ENCODE measurements around the gene ARID5B. TPM values are rescaled to one million over a fixed set of nuclear protein-coding genes. Genes with fewer than 3 reads are reported as not detected.

ARID5B gene
- total RNA-seq, 1 experiment from 2014 or later = 2.3 TPM

DNA sequence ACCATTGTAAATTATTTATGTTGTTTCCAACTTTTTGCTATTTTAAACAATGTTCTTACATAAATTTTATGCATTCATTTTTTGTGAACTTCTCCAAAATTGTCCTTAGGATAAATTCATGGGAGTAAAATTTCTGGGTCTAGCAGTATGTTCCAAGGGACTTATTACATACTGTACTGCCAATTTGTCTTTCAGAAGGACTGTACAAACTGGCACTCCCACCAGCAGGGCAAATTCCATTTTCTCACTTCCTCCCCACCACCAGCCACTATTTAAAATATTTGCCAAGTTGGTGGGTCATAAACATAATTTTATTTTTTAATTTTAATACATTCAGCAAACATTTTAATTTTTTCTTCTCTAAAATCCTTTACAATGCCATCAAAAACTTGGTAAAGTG lies 13.7 kb upstream of the ARID5B start:
- Mint-ChIP-seq H3K27ac (no peak overlapping the region), H3K36me3 (no peaks in the 10 kb centered on the region), H3K27me3 (ENCODE audit: low read depth) (peaks cover 3% of the 10 kb centered on the region; the same call in 1 of the 2 replicates), H3K9me3 (no peaks in the 10 kb centered on the region; the same call in 1 of the 2 replicates), H3K4me3 (no peak overlapping the region), H3K4me1 (no peaks in the 10 kb centered on the region)
- TF ChIP-seq TP53 (CRISPR knock-in tag; IDR thresholded peaks at IDR 0.05) = no peak
- TF ChIP-seq NFYB (CRISPR knock-in tag; conservative IDR thresholded peaks at IDR 0.05; ENCODE audit: low read depth) = no peak
- no peak for TF ChIP-seq ZNF317 (CRISPR knock-in tag; IDR thresholded peaks at IDR 0.05; ENCODE audit: borderline replicate concordance, low read depth)
- TF ChIP-seq, protein P1, sequence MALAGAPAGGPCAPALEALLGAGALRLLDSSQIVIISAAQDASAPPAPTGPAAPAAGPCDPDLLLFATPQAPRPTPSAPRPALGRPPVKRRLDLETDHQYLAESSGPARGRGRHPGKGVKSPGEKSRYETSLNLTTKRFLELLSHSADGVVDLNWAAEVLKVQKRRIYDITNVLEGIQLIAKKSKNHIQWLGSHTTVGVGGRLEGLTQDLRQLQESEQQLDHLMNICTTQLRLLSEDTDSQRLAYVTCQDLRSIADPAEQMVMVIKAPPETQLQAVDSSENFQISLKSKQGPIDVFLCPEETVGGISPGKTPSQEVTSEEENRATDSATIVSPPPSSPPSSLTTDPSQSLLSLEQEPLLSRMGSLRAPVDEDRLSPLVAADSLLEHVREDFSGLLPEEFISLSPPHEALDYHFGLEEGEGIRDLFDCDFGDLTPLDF (CRISPR knock-in tag; IDR thresholded peaks at IDR 0.05) = no peak
- no peak for TF ChIP-seq GABPB1 (CRISPR knock-in tag; IDR thresholded peaks at IDR 0.05)
- TF ChIP-seq ELF4 (CRISPR knock-in tag; IDR thresholded peaks at IDR 0.05; ENCODE audit: low read depth) = no peak
- TF ChIP-seq, protein P2, sequence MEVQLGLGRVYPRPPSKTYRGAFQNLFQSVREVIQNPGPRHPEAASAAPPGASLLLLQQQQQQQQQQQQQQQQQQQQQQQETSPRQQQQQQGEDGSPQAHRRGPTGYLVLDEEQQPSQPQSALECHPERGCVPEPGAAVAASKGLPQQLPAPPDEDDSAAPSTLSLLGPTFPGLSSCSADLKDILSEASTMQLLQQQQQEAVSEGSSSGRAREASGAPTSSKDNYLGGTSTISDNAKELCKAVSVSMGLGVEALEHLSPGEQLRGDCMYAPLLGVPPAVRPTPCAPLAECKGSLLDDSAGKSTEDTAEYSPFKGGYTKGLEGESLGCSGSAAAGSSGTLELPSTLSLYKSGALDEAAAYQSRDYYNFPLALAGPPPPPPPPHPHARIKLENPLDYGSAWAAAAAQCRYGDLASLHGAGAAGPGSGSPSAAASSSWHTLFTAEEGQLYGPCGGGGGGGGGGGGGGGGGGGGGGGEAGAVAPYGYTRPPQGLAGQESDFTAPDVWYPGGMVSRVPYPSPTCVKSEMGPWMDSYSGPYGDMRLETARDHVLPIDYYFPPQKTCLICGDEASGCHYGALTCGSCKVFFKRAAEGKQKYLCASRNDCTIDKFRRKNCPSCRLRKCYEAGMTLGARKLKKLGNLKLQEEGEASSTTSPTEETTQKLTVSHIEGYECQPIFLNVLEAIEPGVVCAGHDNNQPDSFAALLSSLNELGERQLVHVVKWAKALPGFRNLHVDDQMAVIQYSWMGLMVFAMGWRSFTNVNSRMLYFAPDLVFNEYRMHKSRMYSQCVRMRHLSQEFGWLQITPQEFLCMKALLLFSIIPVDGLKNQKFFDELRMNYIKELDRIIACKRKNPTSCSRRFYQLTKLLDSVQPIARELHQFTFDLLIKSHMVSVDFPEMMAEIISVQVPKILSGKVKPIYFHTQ (CRISPR knock-in tag; IDR thresholded peaks at IDR 0.05) = no peak
- no peak for TF ChIP-seq TCF7 (CRISPR knock-in tag; IDR thresholded peaks at IDR 0.05; ENCODE audit: low read depth)
- TF ChIP-seq CBFB (CRISPR knock-in tag; IDR thresholded peaks at IDR 0.05; ENCODE audit: low read depth) = no peak
- TF ChIP-seq, protein P3, sequence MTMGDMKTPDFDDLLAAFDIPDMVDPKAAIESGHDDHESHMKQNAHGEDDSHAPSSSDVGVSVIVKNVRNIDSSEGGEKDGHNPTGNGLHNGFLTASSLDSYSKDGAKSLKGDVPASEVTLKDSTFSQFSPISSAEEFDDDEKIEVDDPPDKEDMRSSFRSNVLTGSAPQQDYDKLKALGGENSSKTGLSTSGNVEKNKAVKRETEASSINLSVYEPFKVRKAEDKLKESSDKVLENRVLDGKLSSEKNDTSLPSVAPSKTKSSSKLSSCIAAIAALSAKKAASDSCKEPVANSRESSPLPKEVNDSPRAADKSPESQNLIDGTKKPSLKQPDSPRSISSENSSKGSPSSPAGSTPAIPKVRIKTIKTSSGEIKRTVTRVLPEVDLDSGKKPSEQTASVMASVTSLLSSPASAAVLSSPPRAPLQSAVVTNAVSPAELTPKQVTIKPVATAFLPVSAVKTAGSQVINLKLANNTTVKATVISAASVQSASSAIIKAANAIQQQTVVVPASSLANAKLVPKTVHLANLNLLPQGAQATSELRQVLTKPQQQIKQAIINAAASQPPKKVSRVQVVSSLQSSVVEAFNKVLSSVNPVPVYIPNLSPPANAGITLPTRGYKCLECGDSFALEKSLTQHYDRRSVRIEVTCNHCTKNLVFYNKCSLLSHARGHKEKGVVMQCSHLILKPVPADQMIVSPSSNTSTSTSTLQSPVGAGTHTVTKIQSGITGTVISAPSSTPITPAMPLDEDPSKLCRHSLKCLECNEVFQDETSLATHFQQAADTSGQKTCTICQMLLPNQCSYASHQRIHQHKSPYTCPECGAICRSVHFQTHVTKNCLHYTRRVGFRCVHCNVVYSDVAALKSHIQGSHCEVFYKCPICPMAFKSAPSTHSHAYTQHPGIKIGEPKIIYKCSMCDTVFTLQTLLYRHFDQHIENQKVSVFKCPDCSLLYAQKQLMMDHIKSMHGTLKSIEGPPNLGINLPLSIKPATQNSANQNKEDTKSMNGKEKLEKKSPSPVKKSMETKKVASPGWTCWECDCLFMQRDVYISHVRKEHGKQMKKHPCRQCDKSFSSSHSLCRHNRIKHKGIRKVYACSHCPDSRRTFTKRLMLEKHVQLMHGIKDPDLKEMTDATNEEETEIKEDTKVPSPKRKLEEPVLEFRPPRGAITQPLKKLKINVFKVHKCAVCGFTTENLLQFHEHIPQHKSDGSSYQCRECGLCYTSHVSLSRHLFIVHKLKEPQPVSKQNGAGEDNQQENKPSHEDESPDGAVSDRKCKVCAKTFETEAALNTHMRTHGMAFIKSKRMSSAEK (CRISPR knock-in tag; IDR thresholded peaks at IDR 0.05; ENCODE audit: borderline replicate concordance) = no peak
- TF ChIP-seq NR1H2 (CRISPR knock-in tag; IDR thresholded peaks at IDR 0.05) = no peak
- TF ChIP-seq, protein P4, sequence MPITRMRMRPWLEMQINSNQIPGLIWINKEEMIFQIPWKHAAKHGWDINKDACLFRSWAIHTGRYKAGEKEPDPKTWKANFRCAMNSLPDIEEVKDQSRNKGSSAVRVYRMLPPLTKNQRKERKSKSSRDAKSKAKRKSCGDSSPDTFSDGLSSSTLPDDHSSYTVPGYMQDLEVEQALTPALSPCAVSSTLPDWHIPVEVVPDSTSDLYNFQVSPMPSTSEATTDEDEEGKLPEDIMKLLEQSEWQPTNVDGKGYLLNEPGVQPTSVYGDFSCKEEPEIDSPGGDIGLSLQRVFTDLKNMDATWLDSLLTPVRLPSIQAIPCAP (CRISPR knock-in tag; IDR thresholded peaks at IDR 0.05) = no peak
- no peak for TF ChIP-seq HMGA2 (CRISPR knock-in tag; IDR thresholded peaks at IDR 0.05)
- DNase-seq (ENCODE audit: low spot score) (no peak), ATAC-seq (no peak)
- CTCF ChIA-PET = interaction anchor here (1.5 kb wide), 1 partner anchor 10 kb away, joined by 3 read pairs; no protein-coding TSS in a partner anchor
- POLR2A ChIA-PET = no interaction called here

DNA sequence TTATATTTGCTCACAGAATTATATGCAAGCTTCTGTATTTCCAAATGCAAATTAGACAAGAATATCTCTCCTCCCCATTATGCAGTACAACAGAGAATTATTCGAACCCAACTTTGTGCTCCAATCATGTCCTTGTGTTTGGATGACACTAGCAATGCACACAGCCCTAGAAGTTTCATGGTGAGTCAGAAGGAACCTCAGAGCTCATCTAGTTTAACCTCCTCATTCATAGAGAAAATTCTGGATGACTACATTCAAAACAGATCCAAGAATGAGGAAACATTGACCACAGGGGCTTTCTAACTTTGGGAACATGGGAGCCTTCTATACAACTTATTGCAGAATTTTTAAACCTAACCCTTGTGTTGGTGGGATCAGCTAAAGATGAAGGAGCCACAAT lies 12.8 kb upstream of the ARID5B start:
- TF ChIP-seq ZNF121 (CRISPR knock-in tag; IDR thresholded peaks at IDR 0.05) (no peak), SP1 (CRISPR knock-in tag; conservative IDR thresholded peaks at IDR 0.05) (no peak)
- H3K27ac Mint-ChIP-seq = no peak overlapping the region

More for the DNA sequence above, 12.8 kb upstream of the ARID5B start:
- Mint-ChIP-seq H3K4me3 (no peak overlapping the region), H3K9me3 (no peaks in the 10 kb centered on the region; the same call in 1 of the 2 replicates), H3K27me3 (ENCODE audit: low read depth) (peaks cover 3% of the 10 kb centered on the region; the same call in 1 of the 2 replicates), H3K36me3 (no peaks in the 10 kb centered on the region), H3K4me1 (no peaks in the 10 kb centered on the region)
- CTCF ChIA-PET = no interaction called here
- ATAC-seq (no peak), DNase-seq (ENCODE audit: low spot score) (no peak)
- POLR2A ChIA-PET = no interaction called here

Measured in WTC11 (cell line).